IPS-18c (cell line): ENCODE results near the gene CDH24.

ENCODE experiments used
- H3K4me3 ChIP-seq: 2 replicates; pipeline ENCODE4 v1.7.0; 2013; ENCODE audit warnings: low read depth, mild to moderate bottlenecking, low read length, moderate library complexity; ENCODE audit not compliant: insufficient read depth
- H3K9me3 ChIP-seq: one replicate; pipeline ENCODE4 v1.6.1; 2013; ENCODE audit warnings: mild to moderate bottlenecking, low read length, moderate library complexity; ENCODE audit not compliant: control insufficient read depth, insufficient read depth

Gene CDH24

DNA sequence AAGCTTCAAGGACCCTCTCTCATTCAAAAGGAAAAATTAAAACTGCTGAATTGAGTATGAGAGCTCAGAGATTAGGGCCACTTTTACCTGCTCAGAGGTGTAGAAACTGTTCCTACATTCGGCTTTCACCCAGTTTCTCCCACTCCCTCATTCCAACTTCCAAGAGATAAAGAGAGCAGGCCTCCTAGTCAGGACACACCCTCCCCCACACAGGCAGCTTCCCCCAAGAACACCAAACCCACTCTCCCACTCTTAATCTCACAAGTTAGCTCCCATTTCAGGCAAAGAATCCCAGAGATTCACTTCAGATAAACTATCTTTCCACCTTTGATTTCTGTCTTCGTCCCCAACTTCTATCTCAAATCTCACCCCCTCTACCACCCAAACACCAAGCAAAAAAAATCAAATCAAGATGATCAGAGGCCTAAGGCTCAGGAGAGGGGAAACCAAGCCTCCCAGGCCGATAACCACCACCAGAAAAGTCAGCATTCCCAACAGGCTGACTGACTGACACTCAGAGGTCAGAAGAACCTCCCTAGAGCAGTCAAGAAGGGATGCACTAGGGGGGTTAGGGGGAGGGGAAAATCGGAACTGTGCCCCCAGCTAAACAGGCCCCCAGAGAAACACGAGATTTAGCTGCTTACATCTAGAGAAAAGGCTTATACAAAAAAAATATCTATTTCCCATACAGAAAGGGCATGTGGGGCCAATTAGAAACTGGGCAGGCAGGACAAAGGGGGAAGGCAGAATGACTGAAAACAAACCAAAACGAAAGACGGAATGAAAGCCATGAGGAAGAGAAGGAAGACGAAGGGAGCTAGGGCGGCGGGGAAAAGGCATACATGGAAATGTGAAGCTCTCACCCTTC lies 13.2 kb upstream of the CDH24 start:
- Histone ChIP-seq H3K4me3 (peak overlapping the region; percentile 60), H3K9me3 (no peaks in the 10 kb centered on the region)

DNA sequence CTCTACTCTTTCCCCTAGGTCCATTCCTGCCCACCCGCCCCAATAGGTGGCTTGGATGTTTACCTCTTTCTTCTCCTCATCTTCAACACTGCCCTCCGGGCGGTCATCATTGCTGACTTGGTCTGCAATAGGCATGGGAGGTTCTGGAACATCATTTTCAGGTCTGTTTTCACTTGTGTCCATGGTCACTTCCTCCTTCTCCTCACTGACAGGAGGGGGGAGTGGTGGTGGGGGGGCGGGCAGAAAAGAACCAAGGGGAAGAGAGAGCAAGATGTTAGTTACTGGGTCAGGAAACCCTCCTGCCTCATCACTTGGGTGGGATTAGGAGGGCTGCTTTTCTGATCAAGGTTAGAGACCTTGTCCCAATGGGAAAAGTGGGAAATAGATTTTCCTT lies 12.1 kb upstream of the CDH24 start:
- no peak overlapping the region for H3K4me3 ChIP-seq
- H3K9me3 ChIP-seq = no peaks in the 10 kb centered on the region

DNA sequence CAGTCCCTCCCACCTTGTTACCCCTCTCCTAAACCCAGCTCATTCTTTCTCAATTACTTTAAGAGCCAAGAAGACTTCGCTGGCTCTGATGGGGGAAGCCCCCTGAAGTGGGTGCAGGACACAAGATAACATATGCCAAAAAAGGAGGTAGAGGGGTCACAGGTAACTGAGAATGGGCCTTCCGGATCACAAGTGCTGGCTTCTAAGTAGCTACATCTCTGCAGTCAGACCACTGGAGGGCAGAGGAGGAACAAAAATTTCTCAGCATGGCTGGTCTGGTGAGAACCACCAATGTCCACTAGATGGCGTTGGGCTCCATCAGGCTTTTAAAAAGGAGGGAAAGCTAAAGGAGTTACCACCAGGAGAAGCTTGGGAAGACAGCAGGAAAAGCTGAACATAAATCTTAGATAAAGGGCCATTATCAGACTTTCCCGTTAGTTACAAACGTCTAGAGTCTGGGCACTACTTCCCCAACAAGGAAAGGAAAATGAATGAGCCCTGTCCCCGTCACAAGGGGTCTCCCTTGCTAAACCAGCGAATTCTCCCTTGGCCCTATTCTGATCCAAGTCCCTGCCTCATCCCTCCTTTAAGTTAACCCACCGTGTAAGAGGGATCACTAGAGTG lies 11.6 kb upstream of the CDH24 start:
- Histone ChIP-seq H3K4me3 (no peak overlapping the region), H3K9me3 (no peaks in the 10 kb centered on the region)

DNA sequence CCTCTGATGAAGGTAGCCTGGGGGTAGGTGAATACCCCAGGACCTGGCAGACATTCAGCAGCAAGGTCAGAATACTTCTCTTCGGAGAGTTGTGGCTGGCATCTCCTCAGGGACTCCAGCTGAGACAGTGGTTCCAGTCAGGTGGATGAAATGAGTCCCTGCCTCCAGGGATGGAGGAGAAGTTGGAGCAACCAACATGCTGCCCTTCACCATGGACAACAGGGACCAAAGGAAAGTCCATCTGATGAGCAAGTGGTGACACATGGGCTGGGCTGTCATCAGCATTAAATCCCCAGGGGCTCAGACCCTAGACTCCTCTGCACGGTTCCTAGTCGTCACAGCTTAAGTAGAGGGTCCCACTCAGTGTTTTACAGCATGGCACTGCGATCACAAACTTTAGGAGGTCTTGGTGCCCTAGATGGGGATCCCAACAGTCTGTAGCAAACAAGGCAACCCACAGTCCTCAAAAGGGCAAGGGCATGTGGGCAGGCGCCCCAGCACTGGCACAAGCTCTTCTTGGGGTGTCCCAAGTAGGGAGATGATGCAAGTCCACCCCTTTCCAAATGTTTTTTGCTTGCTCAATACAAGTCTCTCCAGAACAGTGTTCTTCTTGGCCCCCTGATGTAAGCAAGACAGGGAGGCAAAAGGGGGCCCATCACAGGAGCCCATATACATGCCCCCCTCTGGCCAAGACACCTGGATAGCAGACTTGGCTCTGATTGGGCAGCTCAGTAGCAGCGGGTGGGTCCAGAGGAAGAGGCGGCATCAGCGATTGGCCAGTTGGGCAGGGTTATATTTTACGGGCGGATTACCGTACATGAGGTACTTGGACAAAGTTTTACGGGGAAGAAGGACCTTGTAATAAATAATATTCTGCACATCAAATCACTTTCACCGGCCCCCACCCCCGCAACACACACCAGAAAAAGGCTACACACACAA lies 10.8 kb upstream of the CDH24 start:
- no peak overlapping the region for H3K4me3 ChIP-seq
- H3K9me3 ChIP-seq = no peaks in the 10 kb centered on the region

DNA sequence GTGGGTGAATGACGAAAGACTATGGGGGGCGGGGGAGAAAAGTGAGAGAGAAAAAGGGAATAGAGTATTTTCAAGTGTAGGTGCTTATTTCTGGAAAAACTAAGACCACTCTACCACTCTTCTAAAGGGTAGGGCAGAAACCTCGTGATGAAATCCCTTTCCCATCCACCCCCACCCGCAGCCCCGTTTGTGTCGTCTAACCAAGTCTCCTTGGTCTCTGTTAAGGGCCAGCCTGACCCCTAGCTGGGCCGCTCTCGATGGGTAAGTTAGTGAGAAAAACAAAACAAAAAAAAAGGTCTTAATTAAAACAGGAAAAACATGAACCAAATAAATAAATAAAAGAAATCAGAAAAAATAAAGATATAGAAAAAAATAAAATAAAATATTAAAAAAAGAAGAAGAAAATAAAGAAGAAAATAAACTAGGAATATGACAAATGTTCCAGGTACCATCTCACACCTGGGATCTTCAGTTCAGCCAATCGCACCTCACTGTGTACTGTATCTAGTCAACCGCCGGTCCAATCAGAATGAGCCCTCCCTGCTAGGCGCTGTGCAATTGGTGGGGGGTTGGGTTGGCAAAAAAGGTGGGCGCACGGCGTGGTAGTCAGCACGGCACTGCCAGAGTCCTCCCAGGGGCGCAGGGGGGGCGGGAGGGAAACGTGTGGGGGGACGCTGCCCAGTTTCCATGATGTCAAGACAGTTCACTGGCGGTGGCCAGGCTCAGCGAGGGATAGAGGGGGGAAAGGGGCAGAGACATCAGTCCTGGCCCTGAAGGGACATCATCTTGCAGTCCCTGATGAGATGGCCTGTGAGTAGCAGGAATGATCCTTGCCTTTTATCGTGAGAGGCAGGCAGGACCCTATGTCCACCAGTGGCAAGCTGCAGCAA lies 9.8 kb upstream of the CDH24 start:
- Histone ChIP-seq H3K9me3 (no peaks in the 10 kb centered on the region), H3K4me3 (no peak overlapping the region)

DNA sequence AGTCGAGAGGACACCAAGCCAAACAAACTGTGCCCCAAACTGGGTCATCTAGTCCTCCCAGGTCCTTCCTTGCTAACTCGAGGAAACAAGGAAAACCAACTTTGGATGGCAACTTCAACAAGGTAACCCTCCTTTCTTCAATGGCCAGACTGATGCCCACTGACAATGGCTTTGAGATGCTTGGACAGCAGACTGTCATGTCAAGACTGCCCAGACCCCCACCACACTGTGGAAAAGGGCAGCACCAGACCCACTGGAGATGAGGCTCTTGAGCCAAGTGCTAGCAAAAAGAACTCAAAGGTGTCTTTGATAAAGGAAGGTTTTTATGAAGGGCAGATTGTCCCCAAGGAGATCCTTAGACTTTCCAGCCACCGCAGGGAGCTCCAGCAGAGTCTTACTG lies 9.0 kb upstream of the CDH24 start:
- no peaks in the 10 kb centered on the region for H3K9me3 ChIP-seq
- no peak overlapping the region for H3K4me3 ChIP-seq

DNA sequence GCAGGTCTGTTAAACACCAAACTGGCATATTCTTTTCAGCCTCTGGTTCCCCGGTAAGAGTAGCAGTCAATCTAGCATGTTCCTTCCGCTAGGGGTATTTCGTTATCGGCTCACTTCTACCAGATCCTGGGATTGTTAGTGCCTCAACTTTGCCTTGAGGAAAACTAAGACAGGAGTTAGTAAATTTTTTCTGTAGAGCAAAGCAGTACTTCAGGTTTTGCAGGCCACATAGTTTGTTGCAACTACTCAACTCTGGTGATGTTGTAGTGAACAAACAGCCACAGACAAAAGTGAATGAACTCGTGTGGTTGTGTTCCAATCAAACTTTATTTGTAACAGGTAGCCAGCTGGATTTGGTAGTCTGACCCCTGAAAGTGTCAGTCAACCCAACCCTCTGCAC lies 6.3 kb upstream of the CDH24 start:
- H3K4me3 ChIP-seq = no peak overlapping the region
- H3K9me3 ChIP-seq = no peaks in the 10 kb centered on the region

DNA sequence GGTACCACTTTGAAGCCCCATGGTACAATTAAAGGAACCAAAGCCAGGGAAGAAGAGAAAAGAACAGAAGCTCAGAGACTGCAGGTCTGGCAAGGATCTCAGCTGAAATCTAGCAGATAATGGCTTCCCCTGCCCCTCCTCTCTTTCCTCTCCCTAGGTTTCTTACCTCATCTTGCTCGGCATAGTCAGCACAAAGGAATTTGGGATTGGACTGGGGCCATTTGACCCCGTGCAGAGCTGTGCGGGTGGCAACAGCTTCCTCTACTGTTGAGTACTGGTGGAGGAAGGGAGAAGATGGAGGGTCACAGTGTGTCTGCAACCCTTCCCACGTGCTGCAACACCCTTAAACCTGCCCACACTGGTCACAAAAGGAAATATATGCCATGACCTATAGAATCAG lies 4.7 kb upstream of the CDH24 start:
- Histone ChIP-seq H3K4me3 (no peak overlapping the region), H3K9me3 (no peaks in the 10 kb centered on the region)

DNA sequence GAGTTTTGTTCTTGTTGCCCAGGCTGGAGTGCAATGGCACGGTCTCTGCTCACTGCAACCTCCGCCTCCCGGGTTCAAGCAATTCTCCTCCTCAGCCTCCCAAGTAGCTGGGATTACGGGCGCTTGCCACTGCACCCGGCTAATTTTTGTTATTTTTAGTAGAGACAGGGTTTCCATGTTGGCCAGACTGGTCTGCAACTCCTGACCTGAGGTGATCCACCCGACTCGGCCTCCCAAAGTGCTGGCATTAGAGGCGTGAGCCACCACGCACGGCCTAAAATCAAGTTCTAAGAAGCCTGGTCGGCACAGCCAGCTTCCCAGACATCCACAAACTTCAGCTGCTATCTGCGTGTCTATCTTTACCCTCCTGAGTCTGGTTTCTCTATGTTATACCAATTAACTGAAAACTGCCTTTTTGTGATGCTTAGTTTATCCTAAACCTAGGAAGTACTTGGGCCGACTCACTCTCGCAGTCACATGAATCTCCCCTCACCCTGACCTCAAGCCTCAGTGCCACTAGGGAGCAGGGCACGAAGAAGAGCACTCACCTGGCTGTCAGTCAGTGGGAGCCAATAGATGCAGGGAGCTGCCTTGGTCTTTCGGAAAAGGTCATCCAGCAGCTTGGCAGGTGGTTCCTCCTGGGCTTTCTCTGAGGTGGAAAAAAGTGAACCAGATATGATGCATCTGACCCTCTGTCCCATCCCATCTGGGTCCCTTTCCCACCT lies 3.4 kb upstream of the CDH24 start:
- Histone ChIP-seq H3K9me3 (no peaks in the 10 kb centered on the region), H3K4me3 (no peak overlapping the region)

DNA sequence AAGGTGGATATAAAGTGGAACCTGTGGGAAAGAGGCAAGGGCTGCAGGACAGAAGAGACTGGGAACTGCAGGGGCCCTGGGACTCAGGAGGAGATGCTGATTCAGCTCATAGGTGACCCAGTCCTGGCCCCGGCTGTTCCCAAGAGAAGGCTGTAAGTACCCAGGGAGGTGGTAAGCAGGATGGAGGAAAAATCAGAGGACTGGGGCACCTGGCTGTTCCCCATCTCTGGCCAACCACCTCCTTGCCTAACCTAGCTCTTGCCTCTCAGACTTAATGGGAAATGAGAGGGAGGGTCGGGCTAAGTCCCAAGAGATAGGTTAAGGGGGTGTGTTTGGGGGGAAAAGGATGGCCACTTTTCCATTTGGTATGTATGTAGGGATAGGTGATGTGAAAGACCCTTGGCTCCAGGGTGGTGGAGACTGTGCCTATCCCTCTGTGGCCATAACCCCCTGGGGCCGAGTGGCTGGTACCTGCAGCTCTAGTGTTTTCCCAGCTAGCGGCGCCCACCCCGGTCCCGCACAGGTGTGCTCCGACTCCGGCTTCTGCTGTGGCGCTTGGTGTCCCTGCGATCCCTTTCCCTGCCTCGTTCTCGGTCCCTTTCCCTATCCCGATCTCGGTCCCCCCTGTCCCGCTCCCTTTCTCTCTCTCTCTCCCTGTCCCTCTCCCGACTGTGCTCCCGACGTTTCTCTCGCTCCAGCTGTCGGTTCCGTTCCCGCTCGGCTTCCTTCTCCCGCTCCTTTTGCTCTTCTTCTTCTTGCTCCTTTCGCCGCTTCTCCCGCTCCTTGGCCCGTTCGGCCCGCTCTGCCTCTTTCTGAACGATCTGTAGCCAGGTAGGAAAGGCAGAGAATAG lies 1.6 kb upstream of the CDH24 start:
- Histone ChIP-seq H3K4me3 (no peak overlapping the region), H3K9me3 (no peaks in the 10 kb centered on the region)

DNA sequence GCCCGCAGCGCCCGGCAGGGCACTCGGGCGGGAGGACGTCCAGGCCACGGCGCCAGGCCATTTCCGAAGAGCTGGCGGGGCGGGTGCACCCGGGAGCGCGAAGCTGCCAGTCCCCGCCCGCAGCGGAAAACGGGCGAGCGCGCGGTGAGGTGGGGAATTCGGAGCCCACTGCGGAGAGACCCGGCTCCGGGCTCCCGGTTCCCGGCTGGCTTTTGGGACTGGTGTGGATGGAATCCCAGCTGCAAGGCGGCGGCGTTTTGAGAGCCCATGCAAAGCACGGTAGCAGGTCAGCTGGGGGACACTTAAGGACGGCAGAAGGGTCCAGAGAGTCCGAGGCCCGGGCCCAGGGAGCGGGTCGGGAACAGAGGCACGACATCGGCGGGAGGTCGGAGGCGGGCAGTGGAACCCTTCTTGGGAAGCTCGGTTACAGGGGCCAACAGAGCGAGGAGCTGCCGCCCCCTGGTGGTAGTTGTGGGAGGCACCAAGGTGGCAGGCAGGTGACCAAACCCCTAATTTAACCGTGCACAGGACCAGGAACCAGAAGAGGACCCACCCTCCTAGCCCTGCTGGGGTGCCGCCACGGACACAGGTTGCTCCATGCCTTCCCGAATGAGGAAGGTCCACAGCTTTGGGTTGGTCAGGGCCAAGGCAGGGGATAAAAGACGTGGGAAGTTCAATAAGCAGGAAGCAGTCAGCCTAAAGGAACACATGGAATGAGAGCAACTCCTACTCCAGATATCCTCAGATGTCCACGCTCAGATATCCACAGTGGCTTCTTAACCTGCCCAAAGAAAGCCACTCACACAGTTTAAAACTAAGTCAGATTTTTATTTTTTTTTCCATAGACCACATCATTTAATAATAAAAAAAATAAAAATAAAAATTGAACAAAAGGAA lies 685 bp upstream of the CDH24 start:
- H3K4me3 ChIP-seq = peak overlapping the region; percentile 82
- no peaks in the 10 kb centered on the region for H3K9me3 ChIP-seq

DNA sequence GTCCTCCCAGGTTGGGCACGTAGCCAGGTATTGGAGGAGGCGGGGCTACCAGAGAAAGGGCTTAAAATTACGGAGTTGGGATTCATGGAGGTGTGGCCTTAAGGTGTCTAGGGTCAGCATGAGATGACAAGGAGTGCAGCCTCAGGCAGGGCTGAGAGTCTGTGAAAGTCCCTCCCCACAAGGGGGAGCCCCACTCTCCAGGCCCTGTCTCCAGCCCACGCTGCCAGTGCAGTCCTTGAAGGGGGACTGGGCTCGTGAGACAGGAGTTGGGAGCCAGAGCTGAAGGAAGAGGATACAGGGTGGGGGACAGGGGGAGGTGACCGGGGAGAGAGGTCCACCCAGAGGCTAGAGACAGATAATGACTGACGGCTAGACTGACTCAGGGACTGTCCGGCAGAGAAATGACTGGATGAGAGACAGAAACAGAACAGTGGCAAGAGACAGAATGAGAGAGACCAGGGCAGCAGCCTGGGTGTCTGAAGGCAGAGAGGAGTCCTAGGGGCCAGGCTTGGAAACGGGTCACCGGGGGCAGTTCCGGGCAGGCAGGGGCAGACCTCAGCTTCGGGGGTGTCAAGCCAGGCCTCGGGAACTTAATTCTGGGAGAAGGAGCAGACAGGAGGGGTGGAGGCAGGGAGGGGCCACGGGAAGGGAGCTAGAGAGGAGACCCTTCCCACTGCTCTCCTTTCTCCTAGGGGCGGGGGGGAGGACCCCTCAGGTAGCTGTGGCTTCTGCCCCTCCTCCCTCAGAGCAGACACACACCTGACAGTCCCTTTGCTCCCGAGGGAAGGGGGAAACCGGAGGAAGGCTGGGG lies 970 bp downstream of the CDH24 start:
- peak overlapping the region; percentile 82 for H3K4me3 ChIP-seq
- no peaks in the 10 kb centered on the region for H3K9me3 ChIP-seq

DNA sequence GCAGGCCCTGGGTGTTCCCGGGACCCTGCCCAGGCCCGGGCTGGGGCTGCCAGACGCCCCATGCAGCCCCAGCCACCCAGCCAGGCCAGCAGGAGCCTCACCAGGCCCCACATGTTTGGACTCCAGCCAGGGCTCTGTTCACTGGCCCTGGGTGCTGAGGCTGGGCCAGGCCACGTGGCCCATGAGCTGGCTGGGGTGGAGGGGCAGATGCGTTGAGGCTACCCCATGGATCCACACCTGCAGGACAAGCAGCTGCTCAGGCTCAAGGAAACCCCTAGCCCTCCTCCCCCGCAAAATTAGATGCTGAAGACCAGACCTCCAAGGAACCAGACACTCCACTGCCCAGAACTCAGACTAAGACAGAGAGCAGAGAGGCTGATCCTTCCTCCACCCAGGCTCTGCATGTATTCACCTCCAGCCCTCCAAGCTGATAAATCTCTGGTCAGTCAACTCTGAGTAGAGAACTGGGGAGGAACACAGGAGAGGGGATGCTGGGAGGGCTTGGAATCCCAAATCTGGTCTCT lies 1.6 kb downstream of the CDH24 start:
- Histone ChIP-seq H3K9me3 (no peaks in the 10 kb centered on the region), H3K4me3 (peak overlapping the region; percentile 28; the same call in 1 of the 2 replicates)

DNA sequence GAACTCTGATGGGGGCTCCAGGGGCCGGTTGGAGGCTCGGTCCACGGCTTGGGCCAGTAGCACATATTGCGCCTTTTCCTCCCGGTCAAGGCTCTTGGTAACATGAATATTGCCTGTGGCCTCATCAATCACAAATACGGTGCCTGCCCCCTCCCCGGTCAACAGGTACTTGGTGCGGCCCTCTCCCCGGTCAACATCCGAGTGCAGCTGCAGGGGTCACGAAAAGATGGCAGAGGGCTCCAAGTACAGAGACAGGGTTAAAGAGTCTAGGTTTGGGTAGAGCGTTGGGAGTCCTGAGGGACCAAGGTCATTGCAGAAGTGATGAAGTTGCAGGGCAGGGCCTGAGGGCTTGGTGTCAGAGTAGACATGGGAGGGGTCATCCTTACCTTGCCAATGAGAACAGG lies 2.2 kb downstream of the CDH24 start:
- Histone ChIP-seq H3K4me3 (no peak overlapping the region), H3K9me3 (no peaks in the 10 kb centered on the region)
